ENCODE results near the gene APBB2. TPM values are rescaled to one million over a fixed set of nuclear protein-coding genes. Genes with fewer than 3 reads are reported as not detected.

The APBB2 gene
- total and polyA plus RNA-seq, 10 of the 15 experiments (the other 5 are each of a cell fraction or from before 2014, with no cell fraction given), result 2.7 to 24.6 (median 19.0) TPM

DNA sequence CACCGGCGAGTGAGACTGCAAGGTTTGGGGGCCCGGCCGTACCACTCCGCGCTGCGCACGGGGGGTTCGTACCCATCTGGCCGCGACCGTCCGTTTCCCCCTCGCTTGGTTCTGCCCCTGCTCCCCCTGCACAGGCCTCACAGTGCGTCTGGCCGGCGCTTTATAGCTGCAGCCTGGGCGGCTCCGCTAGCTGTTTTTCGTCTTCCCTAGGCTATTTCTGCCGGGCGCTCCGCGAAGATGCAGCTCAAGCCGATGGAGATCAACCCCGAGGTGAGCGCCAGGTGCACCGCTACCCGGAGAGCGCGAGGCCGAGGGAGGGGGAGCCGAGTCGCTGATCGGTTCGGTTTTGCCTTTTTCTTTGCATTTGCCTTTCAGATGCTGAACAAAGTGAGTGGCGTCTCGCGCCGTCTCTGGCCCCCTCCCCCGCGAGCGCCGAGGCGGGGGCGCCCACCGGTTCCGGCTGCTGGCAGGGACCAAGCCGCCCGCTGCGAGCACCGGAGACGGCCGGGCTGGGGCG, 42.5 kb upstream of the APBB2 start, which contains the start of gene UCHL1 (continued):
- TF ChIP-seq EP300 (IDR thresholded peaks at IDR 0.05; ENCODE audit: borderline replicate concordance in 1 of 2, control insufficient read depth in 1 of 2, low read depth in 2 of 2, low read length in 2 of 2), result no peak
- TF ChIP-seq, protein P1, sequence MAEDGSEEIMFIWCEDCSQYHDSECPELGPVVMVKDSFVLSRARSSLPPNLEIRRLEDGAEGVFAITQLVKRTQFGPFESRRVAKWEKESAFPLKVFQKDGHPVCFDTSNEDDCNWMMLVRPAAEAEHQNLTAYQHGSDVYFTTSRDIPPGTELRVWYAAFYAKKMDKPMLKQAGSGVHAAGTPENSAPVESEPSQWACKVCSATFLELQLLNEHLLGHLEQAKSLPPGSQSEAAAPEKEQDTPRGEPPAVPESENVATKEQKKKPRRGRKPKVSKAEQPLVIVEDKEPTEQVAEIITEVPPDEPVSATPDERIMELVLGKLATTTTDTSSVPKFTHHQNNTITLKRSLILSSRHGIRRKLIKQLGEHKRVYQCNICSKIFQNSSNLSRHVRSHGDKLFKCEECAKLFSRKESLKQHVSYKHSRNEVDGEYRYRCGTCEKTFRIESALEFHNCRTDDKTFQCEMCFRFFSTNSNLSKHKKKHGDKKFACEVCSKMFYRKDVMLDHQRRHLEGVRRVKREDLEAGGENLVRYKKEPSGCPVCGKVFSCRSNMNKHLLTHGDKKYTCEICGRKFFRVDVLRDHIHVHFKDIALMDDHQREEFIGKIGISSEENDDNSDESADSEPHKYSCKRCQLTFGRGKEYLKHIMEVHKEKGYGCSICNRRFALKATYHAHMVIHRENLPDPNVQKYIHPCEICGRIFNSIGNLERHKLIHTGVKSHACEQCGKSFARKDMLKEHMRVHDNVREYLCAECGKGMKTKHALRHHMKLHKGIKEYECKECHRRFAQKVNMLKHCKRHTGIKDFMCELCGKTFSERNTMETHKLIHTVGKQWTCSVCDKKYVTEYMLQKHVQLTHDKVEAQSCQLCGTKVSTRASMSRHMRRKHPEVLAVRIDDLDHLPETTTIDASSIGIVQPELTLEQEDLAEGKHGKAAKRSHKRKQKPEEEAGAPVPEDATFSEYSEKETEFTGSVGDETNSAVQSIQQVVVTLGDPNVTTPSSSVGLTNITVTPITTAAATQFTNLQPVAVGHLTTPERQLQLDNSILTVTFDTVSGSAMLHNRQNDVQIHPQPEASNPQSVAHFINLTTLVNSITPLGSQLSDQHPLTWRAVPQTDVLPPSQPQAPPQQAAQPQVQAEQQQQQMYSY (CRISPR knock-in tag; IDR thresholded peaks at IDR 0.05), result no peak
- TF ChIP-seq FOS (IDR thresholded peaks at IDR 0.05; ENCODE audit: borderline replicate concordance, extremely low read depth, insufficient read length), result no peak
- TF ChIP-seq NRF1 (conservative IDR thresholded peaks at IDR 0.05; ENCODE audit: low read depth, low read length), result no peak
- no peak for TF ChIP-seq EZH2 (IDR thresholded peaks at IDR 0.05; ENCODE audit: borderline replicate concordance, control insufficient read depth, low read depth, low read length)
- TF ChIP-seq STAT3 (IDR thresholded peaks at IDR 0.05; ENCODE audit: low read depth, low read length), result no peak
- TF ChIP-seq, protein P2, sequence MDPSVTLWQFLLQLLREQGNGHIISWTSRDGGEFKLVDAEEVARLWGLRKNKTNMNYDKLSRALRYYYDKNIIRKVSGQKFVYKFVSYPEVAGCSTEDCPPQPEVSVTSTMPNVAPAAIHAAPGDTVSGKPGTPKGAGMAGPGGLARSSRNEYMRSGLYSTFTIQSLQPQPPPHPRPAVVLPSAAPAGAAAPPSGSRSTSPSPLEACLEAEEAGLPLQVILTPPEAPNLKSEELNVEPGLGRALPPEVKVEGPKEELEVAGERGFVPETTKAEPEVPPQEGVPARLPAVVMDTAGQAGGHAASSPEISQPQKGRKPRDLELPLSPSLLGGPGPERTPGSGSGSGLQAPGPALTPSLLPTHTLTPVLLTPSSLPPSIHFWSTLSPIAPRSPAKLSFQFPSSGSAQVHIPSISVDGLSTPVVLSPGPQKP (IDR thresholded peaks at IDR 0.05; ENCODE audit: low read depth, low read length), result no peak
- TF ChIP-seq RELA (IDR thresholded peaks at IDR 0.05; ENCODE audit: borderline replicate concordance, partially characterized antibody), result no peak
- TF ChIP-seq, protein P3, sequence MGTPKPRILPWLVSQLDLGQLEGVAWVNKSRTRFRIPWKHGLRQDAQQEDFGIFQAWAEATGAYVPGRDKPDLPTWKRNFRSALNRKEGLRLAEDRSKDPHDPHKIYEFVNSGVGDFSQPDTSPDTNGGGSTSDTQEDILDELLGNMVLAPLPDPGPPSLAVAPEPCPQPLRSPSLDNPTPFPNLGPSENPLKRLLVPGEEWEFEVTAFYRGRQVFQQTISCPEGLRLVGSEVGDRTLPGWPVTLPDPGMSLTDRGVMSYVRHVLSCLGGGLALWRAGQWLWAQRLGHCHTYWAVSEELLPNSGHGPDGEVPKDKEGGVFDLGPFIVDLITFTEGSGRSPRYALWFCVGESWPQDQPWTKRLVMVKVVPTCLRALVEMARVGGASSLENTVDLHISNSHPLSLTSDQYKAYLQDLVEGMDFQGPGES (IDR thresholded peaks at IDR 0.05), result no peak
- TF ChIP-seq, protein P4, sequence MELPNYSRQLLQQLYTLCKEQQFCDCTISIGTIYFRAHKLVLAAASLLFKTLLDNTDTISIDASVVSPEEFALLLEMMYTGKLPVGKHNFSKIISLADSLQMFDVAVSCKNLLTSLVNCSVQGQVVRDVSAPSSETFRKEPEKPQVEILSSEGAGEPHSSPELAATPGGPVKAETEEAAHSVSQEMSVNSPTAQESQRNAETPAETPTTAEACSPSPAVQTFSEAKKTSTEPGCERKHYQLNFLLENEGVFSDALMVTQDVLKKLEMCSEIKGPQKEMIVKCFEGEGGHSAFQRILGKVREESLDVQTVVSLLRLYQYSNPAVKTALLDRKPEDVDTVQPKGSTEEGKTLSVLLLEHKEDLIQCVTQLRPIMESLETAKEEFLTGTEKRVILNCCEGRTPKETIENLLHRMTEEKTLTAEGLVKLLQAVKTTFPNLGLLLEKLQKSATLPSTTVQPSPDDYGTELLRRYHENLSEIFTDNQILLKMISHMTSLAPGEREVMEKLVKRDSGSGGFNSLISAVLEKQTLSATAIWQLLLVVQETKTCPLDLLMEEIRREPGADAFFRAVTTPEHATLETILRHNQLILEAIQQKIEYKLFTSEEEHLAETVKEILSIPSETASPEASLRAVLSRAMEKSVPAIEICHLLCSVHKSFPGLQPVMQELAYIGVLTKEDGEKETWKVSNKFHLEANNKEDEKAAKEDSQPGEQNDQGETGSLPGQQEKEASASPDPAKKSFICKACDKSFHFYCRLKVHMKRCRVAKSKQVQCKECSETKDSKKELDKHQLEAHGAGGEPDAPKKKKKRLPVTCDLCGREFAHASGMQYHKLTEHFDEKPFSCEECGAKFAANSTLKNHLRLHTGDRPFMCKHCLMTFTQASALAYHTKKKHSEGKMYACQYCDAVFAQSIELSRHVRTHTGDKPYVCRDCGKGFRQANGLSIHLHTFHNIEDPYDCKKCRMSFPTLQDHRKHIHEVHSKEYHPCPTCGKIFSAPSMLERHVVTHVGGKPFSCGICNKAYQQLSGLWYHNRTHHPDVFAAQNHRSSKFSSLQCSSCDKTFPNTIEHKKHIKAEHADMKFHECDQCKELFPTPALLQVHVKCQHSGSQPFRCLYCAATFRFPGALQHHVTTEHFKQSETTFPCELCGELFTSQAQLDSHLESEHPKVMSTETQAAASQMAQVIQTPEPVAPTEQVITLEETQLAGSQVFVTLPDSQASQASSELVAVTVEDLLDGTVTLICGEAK (IDR thresholded peaks at IDR 0.05; ENCODE audit: borderline replicate concordance), result no peak
- TF ChIP-seq SIX5 (IDR thresholded peaks at IDR 0.05; ENCODE audit: low read depth, low read length, severe bottlenecking), result no peak
- no peak for TF ChIP-seq TBL1XR1 (IDR thresholded peaks at IDR 0.05; ENCODE audit: low read depth, low read length)
- 0 out of 2 replicates have a peak, but pooled peaks have one; percentile 32 for TF ChIP-seq PML (IDR thresholded peaks at IDR 0.05; ENCODE audit: low read length)
- 0 out of 2 replicates have a peak, but pooled peaks have one; percentile 18 for TF ChIP-seq EED (IDR thresholded peaks at IDR 0.05; ENCODE audit: low read depth)
- TF ChIP-seq EGR1 (IDR thresholded peaks at IDR 0.05; ENCODE audit: borderline replicate concordance in 1 of 2, low read depth in 2 of 2, low read length in 2 of 2), result peak in 1 of 2 experiments; percentile 28; a peak in 1 of 3 replicates
- TF ChIP-seq BCL11A (IDR thresholded peaks at IDR 0.05; ENCODE audit: low read depth, low read length), result no peak
- TF ChIP-seq RUNX3 (IDR thresholded peaks at IDR 0.05; ENCODE audit: low read length), result no peak
- TF ChIP-seq, protein P5, sequence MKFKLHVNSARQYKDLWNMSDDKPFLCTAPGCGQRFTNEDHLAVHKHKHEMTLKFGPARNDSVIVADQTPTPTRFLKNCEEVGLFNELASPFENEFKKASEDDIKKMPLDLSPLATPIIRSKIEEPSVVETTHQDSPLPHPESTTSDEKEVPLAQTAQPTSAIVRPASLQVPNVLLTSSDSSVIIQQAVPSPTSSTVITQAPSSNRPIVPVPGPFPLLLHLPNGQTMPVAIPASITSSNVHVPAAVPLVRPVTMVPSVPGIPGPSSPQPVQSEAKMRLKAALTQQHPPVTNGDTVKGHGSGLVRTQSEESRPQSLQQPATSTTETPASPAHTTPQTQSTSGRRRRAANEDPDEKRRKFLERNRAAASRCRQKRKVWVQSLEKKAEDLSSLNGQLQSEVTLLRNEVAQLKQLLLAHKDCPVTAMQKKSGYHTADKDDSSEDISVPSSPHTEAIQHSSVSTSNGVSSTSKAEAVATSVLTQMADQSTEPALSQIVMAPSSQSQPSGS (IDR thresholded peaks at IDR 0.05; ENCODE audit: low read length), result no peak
